Measurements from ENCODE around the gene ARL2BP. TPM values are rescaled to one million over a fixed set of nuclear protein-coding genes. Genes with fewer than 3 reads are reported as not detected.
A peak's percentile ranks its signal among the peaks of the same experiment; 100 is the strongest.

Gene ARL2BP
- polyA plus RNA-seq, 3 donors = 35.4 to 84.6 (median 84.0) TPM

DNA sequence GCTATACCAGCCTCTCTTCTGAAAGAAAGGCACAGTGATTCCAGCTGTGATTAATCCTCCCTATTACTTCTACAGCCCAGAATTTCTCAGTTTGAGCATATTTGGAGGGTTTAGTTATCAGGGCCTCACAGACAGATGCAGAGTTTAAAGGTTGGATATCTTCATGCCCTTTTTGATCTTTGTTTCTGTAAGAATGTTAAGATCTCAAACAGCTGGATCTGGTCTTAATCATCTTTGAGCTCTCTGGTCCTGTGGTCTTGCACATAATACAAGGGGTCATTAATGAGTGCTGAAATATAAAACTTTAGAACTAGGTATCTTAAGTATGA, 9.1 kb upstream of the ARL2BP start:
- H2AFZ ChIP-seq (ENCODE audit: insufficient read depth, low read depth, low read length, poor library complexity, severe bottlenecking) = no peak overlapping the region
- intact Hi-C loops (cut with micrococcal nuclease) = no loop called here
- H3K4me3 ChIP-seq (replicated peaks in 1 of 3; ENCODE audit: low read depth in 2 of 3, low read length in 3 of 3) = no peak overlapping the region
- peaks cover 65 to 87% of the 10 kb centered on the region in 2 donors for H3K36me3 ChIP-seq (replicated peaks in 1 of 2; ENCODE audit: control insufficient read depth in 1 of 2, insufficient read depth in 2 of 2, low read length in 2 of 2)
- H3K9me3 ChIP-seq (replicated peaks in 1 of 2; ENCODE audit: control insufficient read depth in 1 of 2, insufficient read depth in 1 of 2, low read length in 2 of 2) = no peaks in the 10 kb centered on the region
- H3K4me2 ChIP-seq (replicated peaks; ENCODE audit: extremely low read depth, low read length, poor library complexity, severe bottlenecking) = no peak overlapping the region
- peaks cover 68 to 70% of the 10 kb centered on the region in 2 donors for H3K36me3 Mint-ChIP-seq
- H3K9me3 Mint-ChIP-seq = no peaks in the 10 kb centered on the region
- H3K27ac Mint-ChIP-seq = peak overlapping the region in 5 of 7 donors; percentile 4 to 86 (median 38)
- no peaks in the 10 kb centered on the region for H3K79me2 ChIP-seq (ENCODE audit: insufficient read depth, low read length)
- no peaks in the 10 kb centered on the region for H3K27me3 ChIP-seq (ENCODE audit: control insufficient read depth in 2 of 2, insufficient read depth in 2 of 2, low read length in 2 of 2)
- TF ChIP-seq CTCF (IDR thresholded peaks at IDR 0.05) = no peak
- H3K4me3 Mint-ChIP-seq = no peak overlapping the region
- no peaks in the 10 kb centered on the region for H4K20me1 ChIP-seq (ENCODE audit: insufficient read depth, low read length)
- H3K27ac ChIP-seq (ENCODE audit: low read depth in 1 of 2, low read length in 2 of 2) = peak overlapping the region in 1 of 2 donors; percentile 64
- no peak for DNase-seq
- H3K4me1 Mint-ChIP-seq = peaks cover 14% of the 10 kb centered on the region
- no peaks in the 10 kb centered on the region for H3K27me3 Mint-ChIP-seq (ENCODE audit: low read depth in 3 of 3)
- no peak overlapping the region for H3K9ac ChIP-seq (ENCODE audit: insufficient read depth, low read length, poor library complexity, severe bottlenecking)
- peaks cover 11 to 17% of the 10 kb centered on the region in 2 donors for H3K4me1 ChIP-seq (ENCODE audit: control insufficient read depth in 1 of 2, insufficient read depth in 2 of 2, low read length in 2 of 2)

DNA sequence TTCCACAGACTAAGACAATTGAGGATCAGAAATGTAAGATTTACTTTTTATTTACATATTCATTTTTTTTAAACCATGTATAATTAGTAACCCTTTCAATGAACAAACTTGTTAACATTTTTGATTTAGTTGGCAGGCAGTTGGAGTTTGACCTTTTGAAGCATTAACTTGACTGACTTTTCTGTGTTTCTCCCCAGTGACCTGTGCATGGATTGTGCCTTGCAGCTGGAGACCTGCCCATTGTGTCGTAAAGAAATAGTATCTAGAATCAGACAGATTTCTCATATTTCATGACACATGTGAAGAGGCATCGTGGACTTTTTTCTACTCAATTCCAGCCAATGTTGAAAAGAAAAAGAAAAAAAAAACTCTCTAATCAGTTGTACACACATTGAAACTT, 6.4 kb upstream of the ARL2BP start:
- Histone ChIP-seq H3K9ac (ENCODE audit: insufficient read depth, low read length, poor library complexity, severe bottlenecking) (no peak overlapping the region), H3K4me1 (ENCODE audit: control insufficient read depth in 1 of 2, insufficient read depth in 2 of 2, low read length in 2 of 2) (peaks cover 17 to 26% of the 10 kb centered on the region in 2 donors), H3K79me2 (ENCODE audit: insufficient read depth, low read length) (no peaks in the 10 kb centered on the region), H3K4me2 (replicated peaks; ENCODE audit: extremely low read depth, low read length, poor library complexity, severe bottlenecking) (no peak overlapping the region), H2AFZ (ENCODE audit: insufficient read depth, low read depth, low read length, poor library complexity, severe bottlenecking) (no peak overlapping the region), H3K27ac (ENCODE audit: low read depth in 1 of 2, low read length in 2 of 2) (no peak overlapping the region), H3K4me3 (replicated peaks in 1 of 3; ENCODE audit: low read depth in 2 of 3, low read length in 3 of 3) (no peak overlapping the region), H3K27me3 (ENCODE audit: control insufficient read depth in 2 of 2, insufficient read depth in 2 of 2, low read length in 2 of 2) (no peaks in the 10 kb centered on the region), H4K20me1 (ENCODE audit: insufficient read depth, low read length) (no peaks in the 10 kb centered on the region), H3K36me3 (replicated peaks in 1 of 2; ENCODE audit: control insufficient read depth in 1 of 2, insufficient read depth in 2 of 2, low read length in 2 of 2) (peaks cover 38 to 60% of the 10 kb centered on the region in 2 donors), H3K9me3 (replicated peaks in 1 of 2; ENCODE audit: control insufficient read depth in 1 of 2, insufficient read depth in 1 of 2, low read length in 2 of 2) (no peaks in the 10 kb centered on the region)
- intact Hi-C loops (cut with micrococcal nuclease) = no loop called here
- no peak for TF ChIP-seq CTCF (IDR thresholded peaks at IDR 0.05)
- Mint-ChIP-seq H3K27ac (no peak overlapping the region), H3K36me3 (peaks cover 43 to 47% of the 10 kb centered on the region in 2 donors), H3K27me3 (ENCODE audit: low read depth in 3 of 3) (no peaks in the 10 kb centered on the region), H3K9me3 (no peaks in the 10 kb centered on the region), H3K4me1 (peaks cover 20% of the 10 kb centered on the region), H3K4me3 (no peak overlapping the region)
- no CpG with 5 or more reads among the region's 2 CpGs for WGBS (ENCODE audit: insufficient coverage)
- DNase-seq = no peak

Data from CD14-positive monocyte (primary cell).